GM12878 (cell line): ENCODE data around the gene USP47. TPM values are rescaled to one million over a fixed set of nuclear protein-coding genes. Genes with fewer than 3 reads are reported as not detected.

Experiments
- ATAC-seq: fragments of 200-7000 bp; cut with Tn5 transposase; 3 replicates; pipeline ENCODE4 v1.9.1; 2020; ENCODE audit warnings: mild to moderate bottlenecking, moderate library complexity
- BruUV-seq: library from RNA; stranded (reverse); fragments of 400-500 nt; replicated peaks from 2 replicates; lab custom pipeline; 2021; lab: Mats Ljungman, UMichigan
- CTCF ChIA-PET: fragments of 300-600 bp; sonication (Branson Sonifier 250); formaldehyde crosslinking; extraction: SDS; loops from one replicate; lab custom pipeline; 2021; ENCODE audit warnings: inconsistent platforms; lab: Yijun Ruan, JAX
- POLR2A ChIA-PET: fragments of 350-600 bp; formaldehyde crosslinking; extraction: SDS; loops from one replicate; lab custom pipeline; 2021; ENCODE audit warnings: inconsistent platforms; lab: Charles Lee
- RAD21 ChIA-PET: fragments of 300-600 bp; sonication (Branson Sonifier 250); formaldehyde crosslinking; loops from one replicate; lab custom pipeline; 2023; ENCODE audit warnings: antibody characterized with exemption; ENCODE audit not compliant: unreplicated experiment; lab: Charles Lee
- SMC1A ChIA-PET: fragments of 300-600 bp; sonication (Branson Sonifier 250); formaldehyde crosslinking; loops from one replicate; lab custom pipeline; 2023; ENCODE audit not compliant: unreplicated experiment, uncharacterized antibody; lab: Charles Lee
- DNase-seq: peaks from one replicate; pipeline ENCODE4 v3.0.0-alpha.2; 2011; ENCODE audit warnings: low read depth, low spot score
- FAIRE-seq: peaks from 3 replicates; lab custom pipeline; 2011; peaks lifted over from hg19 to GRCh38; lab: Jason Lieb, UNC
- H2AFZ ChIP-seq: 2 replicates; pipeline ENCODE4 v1.6.0; 2011; ENCODE audit warnings: low read depth, low read length, control low read depth; ENCODE audit not compliant: control insufficient read depth
- H3K27ac ChIP-seq: 2 replicates; pipeline ENCODE4 v1.5.1; 2011; ENCODE audit warnings: control low read depth; ENCODE audit not compliant: control insufficient read depth, insufficient read depth
- H3K27me3 ChIP-seq, 2 experiments: replicated peaks in 1 of 2; 2 replicates each; pipeline versions ENCODE4 v1.6.0 to v1.6.1; 2011; ENCODE audit warnings: low read length in 1 of 2; ENCODE audit not compliant: control insufficient read depth in 2 of 2, insufficient read depth in 2 of 2
- H3K36me3 ChIP-seq, 2 experiments: 2 replicates each; pipeline ENCODE4 v1.5.1; 2011; ENCODE audit warnings: low read length in 1 of 2; ENCODE audit not compliant: control insufficient read depth in 2 of 2, insufficient read depth in 2 of 2
- H3K4me1 ChIP-seq: 2 replicates; pipeline ENCODE4 v1.6.1; 2011; ENCODE audit warnings: mild to moderate bottlenecking, low read length, moderate library complexity, mixed read lengths; ENCODE audit not compliant: control insufficient read depth, insufficient read depth
- H3K4me2 ChIP-seq: 2 replicates; pipeline ENCODE4 v1.6.0; 2011; ENCODE audit warnings: control low read depth; ENCODE audit not compliant: control insufficient read depth, insufficient read depth
- H3K4me3 ChIP-seq: fragments of 200-600 bp; sonication (generic); 2 replicates; pipeline ENCODE4 v1.5.1; 2016
- H3K79me2 ChIP-seq: 2 replicates; pipeline ENCODE4 v1.6.0; 2011; ENCODE audit warnings: low read length; ENCODE audit not compliant: control insufficient read depth, insufficient read depth
- H3K9ac ChIP-seq: 2 replicates; pipeline ENCODE4 v1.8.0; 2011; ENCODE audit warnings: low read length, control low read depth, mixed read lengths; ENCODE audit not compliant: control insufficient read depth, insufficient read depth
- H3K9me3 ChIP-seq: replicated peaks from 3 replicates; pipeline ENCODE4 v1.5.1; 2011; ENCODE audit warnings: mild to moderate bottlenecking, low read length; ENCODE audit not compliant: control insufficient read depth, insufficient read depth
- H4K20me1 ChIP-seq: 2 replicates; pipeline ENCODE4 v1.6.0; 2011; ENCODE audit not compliant: control insufficient read depth, insufficient read depth
- BHLHE40 ChIP-seq, 2 experiments: fragments of 450-650 bp in 1 of 2; IDR thresholded peaks; 2 replicates each; pipeline ENCODE4 v1.6.1; 2011 to 2017; ENCODE audit warnings: low read depth in 2 of 2, borderline replicate concordance in 1 of 2, improper control_type of control experiment in 1 of 2, low read length in 1 of 2, mild to moderate bottlenecking in 1 of 2
- CHD4 ChIP-seq: fragments of 200-600 bp; sonication (generic); IDR thresholded peaks from 2 replicates; pipeline ENCODE4 v1.6.1; 2016; ENCODE audit warnings: mild to moderate bottlenecking
- GABPA ChIP-seq: IDR thresholded peaks from 2 replicates; pipeline ENCODE4 v1.6.1; 2014; ENCODE audit warnings: antibody characterized with exemption, low read depth, mild to moderate bottlenecking, inconsistent platforms
- NBN ChIP-seq: fragments of 450-650 bp; IDR thresholded peaks from 2 replicates; pipeline ENCODE4 v1.6.1; 2016
- NKRF ChIP-seq: fragments of 450-650 bp; conservative IDR thresholded peaks from 2 replicates; pipeline ENCODE4 v1.6.1; 2017; ENCODE audit warnings: mild to moderate bottlenecking, moderate library complexity
- POLR2A ChIP-seq: IDR thresholded peaks from 2 replicates; pipeline ENCODE4 v1.6.1; 2011; ENCODE audit warnings: low read depth, mild to moderate bottlenecking, low read length
- POU2F2 ChIP-seq: IDR thresholded peaks from 3 replicates; pipeline ENCODE4 v1.6.1; 2011; ENCODE audit warnings: low read depth, mild to moderate bottlenecking, low read length, borderline replicate concordance
- RBBP5 ChIP-seq: fragments of 200-600 bp; sonication (generic); conservative IDR thresholded peaks from 2 replicates; pipeline ENCODE4 v1.6.1; 2016
- SMAD5 ChIP-seq: IDR thresholded peaks from 2 replicates; pipeline ENCODE4 v1.6.1; 2016; ENCODE audit warnings: antibody characterized with exemption, low read depth
- WRNIP1 ChIP-seq: IDR thresholded peaks from 2 replicates; pipeline ENCODE4 v1.6.1; 2011; ENCODE audit warnings: low read depth, low read length, improper control_type of control experiment, borderline replicate concordance
- YBX1 ChIP-seq: fragments of 450-650 bp; IDR thresholded peaks from 2 replicates; pipeline ENCODE4 v1.6.1; 2016; ENCODE audit warnings: antibody characterized with exemption
- ZBED1 ChIP-seq: IDR thresholded peaks from 2 replicates; pipeline ENCODE4 v1.6.1; 2016; ENCODE audit warnings: borderline replicate concordance
- WGBS: methylation state at CpG from one replicate; pipeline ENCODE4 v1.1.6; 2016; ENCODE audit warnings: low lambda C conversion rate; ENCODE audit not compliant: insufficient replicate concordance, insufficient coverage; ENCODE audit errors: missing lambda C conversion rate; 5-methylcytosine and 5-hydroxymethylcytosine counted together
- in situ Hi-C: fragments of 300-500 bp; cut with MboI; formaldehyde crosslinking; loops from 9 replicates; pipeline ENCODE4 v1.14.3; 2018; ENCODE audit warnings: mixed read lengths
- intact Hi-C: fragments of 100-400 bp; cut with micrococcal nuclease; formaldehyde crosslinking; loops from one replicate; pipeline ENCODE4 v1.14.2; 2022; ENCODE audit not compliant: unreplicated experiment
- polyA plus RNA-seq, 11 experiments: library from polyadenylated mRNA; depleted of rRNA in 4 of 11; unstranded in 6 of 11; stranded (reverse) in 5 of 11; fragments of >200 nt; fragmentation: Nextera tagmentation in 4 of 11; fragmentation: Illumina TruSeq in 1 of 11; extraction: Ambion mirVana in 4 of 11; extraction: Trizol in 1 of 11; gene quantifications; 1 replicate in 1 of 11; 2 replicates in 10 of 11; pipeline versions ENCODE4 v1.2.1 to v1.2.3, GENCODE V29; 2011 to 2016; ENCODE audit warnings: inconsistent platforms in 2 of 11, missing spikeins in 2 of 11, low read depth in 1 of 11
- total RNA-seq, 4 experiments: library from RNA; depleted of rRNA in 3 of 4; stranded (reverse); fragments of >200 nt in 3 of 4; fragmentation: Illumina TruSeq in 1 of 4; extraction: Trizol in 1 of 4; gene quantifications; 2 replicates each; pipeline versions ENCODE4 v1.2.1 to v1.2.3, GENCODE V29; 2013 to 2021
- TF ChIP-seq, protein P1 (sequence below), 3 experiments: IDR thresholded peaks in 2 of 3; conservative IDR thresholded peaks in 1 of 3; 2 replicates each; pipeline ENCODE4 v1.5.1; 2011; ENCODE audit warnings: low read depth in 3 of 3, low read length in 3 of 3, mild to moderate bottlenecking in 3 of 3, control low read depth in 2 of 3, moderate library complexity in 2 of 3, inconsistent platforms in 1 of 3, mixed read lengths in 1 of 3; ENCODE audit not compliant: control insufficient read depth in 2 of 3, insufficient read depth in 1 of 3; ENCODE audit errors: extremely low read depth in 1 of 3
- TF ChIP-seq, protein P2 (sequence below): fragments of 450-650 bp; IDR thresholded peaks from 2 replicates; pipeline ENCODE4 v1.6.1; 2018; ENCODE audit warnings: mild to moderate bottlenecking, low read depth, moderate library complexity; ENCODE audit not compliant: partially characterized antibody

USP47 gene
- total and polyA plus RNA-seq, 10 of the 15 experiments (the other 5 are each of a cell fraction or from before 2014, with no cell fraction given) = 13.9 to 54.0 (median 31.6) TPM

- Histone ChIP-seq H3K4me3 (no peak overlapping the region), H3K27me3 (no peaks in the 10 kb centered on the region), H3K27ac (no peak overlapping the region), H2AFZ (no peak overlapping the region), H3K4me2 (no peak overlapping the region), H3K36me3 (no peaks in the 10 kb centered on the region), H3K4me1 (no peaks in the 10 kb centered on the region), H3K79me2 (no peaks in the 10 kb centered on the region), H3K9me3 (no peaks in the 10 kb centered on the region; the same call in 1 of the 3 replicates), H3K9ac (no peak overlapping the region), H4K20me1 (no peaks in the 10 kb centered on the region)
- ChIA-PET POLR2A (no interaction called here), CTCF (no interaction called here), SMC1A (interaction anchor here (1.0 kb wide), 1 partner anchor 9 kb away, joined by 3 read pairs; no protein-coding TSS in a partner anchor), RAD21 (interaction anchor here (0.8 kb wide), 1 partner anchor 22 kb away, joined by 3 read pairs; no protein-coding TSS in a partner anchor)
- in situ Hi-C loops = no loop called here
- intact Hi-C loops = no loop called here
- WGBS = 38% methylated on average over 7 of the region's 7 CpGs
- FAIRE-seq (no peak), DNase-seq (no peak), ATAC-seq (no peak)
- TF ChIP-seq CHD4 = no peak
- TF ChIP-seq, protein P1, sequence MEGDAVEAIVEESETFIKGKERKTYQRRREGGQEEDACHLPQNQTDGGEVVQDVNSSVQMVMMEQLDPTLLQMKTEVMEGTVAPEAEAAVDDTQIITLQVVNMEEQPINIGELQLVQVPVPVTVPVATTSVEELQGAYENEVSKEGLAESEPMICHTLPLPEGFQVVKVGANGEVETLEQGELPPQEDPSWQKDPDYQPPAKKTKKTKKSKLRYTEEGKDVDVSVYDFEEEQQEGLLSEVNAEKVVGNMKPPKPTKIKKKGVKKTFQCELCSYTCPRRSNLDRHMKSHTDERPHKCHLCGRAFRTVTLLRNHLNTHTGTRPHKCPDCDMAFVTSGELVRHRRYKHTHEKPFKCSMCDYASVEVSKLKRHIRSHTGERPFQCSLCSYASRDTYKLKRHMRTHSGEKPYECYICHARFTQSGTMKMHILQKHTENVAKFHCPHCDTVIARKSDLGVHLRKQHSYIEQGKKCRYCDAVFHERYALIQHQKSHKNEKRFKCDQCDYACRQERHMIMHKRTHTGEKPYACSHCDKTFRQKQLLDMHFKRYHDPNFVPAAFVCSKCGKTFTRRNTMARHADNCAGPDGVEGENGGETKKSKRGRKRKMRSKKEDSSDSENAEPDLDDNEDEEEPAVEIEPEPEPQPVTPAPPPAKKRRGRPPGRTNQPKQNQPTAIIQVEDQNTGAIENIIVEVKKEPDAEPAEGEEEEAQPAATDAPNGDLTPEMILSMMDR (IDR thresholded peaks at IDR 0.05 in 2 of 3, conservative IDR thresholded peaks at IDR 0.05 in 1 of 3; ENCODE audit: control insufficient read depth in 2 of 3, extremely low read depth in 1 of 3, insufficient read depth in 1 of 3, low read depth in 3 of 3, low read length in 3 of 3) = no peak
- TF ChIP-seq WRNIP1 = no peak
- TF ChIP-seq GABPA = no peak
- TF ChIP-seq NBN = no peak
- TF ChIP-seq ZBED1 = no peak
- no peak for TF ChIP-seq POU2F2
- no peak for TF ChIP-seq BHLHE40 (IDR thresholded peaks at IDR 0.05; ENCODE audit: borderline replicate concordance in 1 of 2, low read depth in 2 of 2, low read length in 1 of 2)
- TF ChIP-seq NKRF = no peak
- TF ChIP-seq YBX1 = no peak
- no peak for TF ChIP-seq RBBP5
- TF ChIP-seq SMAD5 = no peak
- TF ChIP-seq, protein P2, sequence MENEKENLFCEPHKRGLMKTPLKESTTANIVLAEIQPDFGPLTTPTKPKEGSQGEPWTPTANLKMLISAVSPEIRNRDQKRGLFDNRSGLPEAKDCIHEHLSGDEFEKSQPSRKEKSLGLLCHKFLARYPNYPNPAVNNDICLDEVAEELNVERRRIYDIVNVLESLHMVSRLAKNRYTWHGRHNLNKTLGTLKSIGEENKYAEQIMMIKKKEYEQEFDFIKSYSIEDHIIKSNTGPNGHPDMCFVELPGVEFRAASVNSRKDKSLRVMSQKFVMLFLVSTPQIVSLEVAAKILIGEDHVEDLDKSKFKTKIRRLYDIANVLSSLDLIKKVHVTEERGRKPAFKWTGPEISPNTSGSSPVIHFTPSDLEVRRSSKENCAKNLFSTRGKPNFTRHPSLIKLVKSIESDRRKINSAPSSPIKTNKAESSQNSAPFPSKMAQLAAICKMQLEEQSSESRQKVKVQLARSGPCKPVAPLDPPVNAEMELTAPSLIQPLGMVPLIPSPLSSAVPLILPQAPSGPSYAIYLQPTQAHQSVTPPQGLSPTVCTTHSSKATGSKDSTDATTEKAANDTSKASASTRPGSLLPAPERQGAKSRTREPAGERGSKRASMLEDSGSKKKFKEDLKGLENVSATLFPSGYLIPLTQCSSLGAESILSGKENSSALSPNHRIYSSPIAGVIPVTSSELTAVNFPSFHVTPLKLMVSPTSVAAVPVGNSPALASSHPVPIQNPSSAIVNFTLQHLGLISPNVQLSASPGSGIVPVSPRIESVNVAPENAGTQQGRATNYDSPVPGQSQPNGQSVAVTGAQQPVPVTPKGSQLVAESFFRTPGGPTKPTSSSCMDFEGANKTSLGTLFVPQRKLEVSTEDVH = no peak
- TF ChIP-seq POLR2A = no peak
- BruUV-seq = no TSS peak
Observed at GRCh38 chr11:11827272-11827671, 14.5 kb upstream of the USP47 start.
